Measurements from ENCODE around the gene EEPD1.

EEPD1 gene

GRCh38 chr7:36214608-36215456, 61.8 kb downstream of the EEPD1 start:
- peak; percentile 48 for ATAC-seq
- TF ChIP-seq TCF4 (CRISPR knock-in tag; IDR thresholded peaks at IDR 0.05; ENCODE audit: borderline replicate concordance): peak; percentile 86; the same call in 1 of the 2 replicates
- TF ChIP-seq TSHZ2 (CRISPR knock-in tag; IDR thresholded peaks at IDR 0.05): 0 out of 2 replicates have a peak, but pooled peaks have one; percentile 65
- 0 out of 2 replicates have a peak, but pooled peaks have one; percentile 5 for TF ChIP-seq ZNF8 (CRISPR knock-in tag; IDR thresholded peaks at IDR 0.05)
- no peak for TF ChIP-seq ESRRG (CRISPR knock-in tag; IDR thresholded peaks at IDR 0.05)

GRCh38 chr7:36215457-36215765, 62.4 kb downstream of the EEPD1 start:
- TF ChIP-seq ZFP30 (CRISPR knock-in tag; IDR thresholded peaks at IDR 0.05) (no peak; the same call in 1 of the 2 replicates), ZC3H10 (CRISPR knock-in tag; IDR thresholded peaks at IDR 0.05) (no peak), RARB (CRISPR knock-in tag; IDR thresholded peaks at IDR 0.05) (no peak), PPARA (CRISPR knock-in tag; IDR thresholded peaks at IDR 0.05; ENCODE audit: borderline replicate concordance) (peak; percentile 82; the same call in 1 of the 2 replicates), ZNF70 (CRISPR knock-in tag; IDR thresholded peaks at IDR 0.05) (0 out of 2 replicates have a peak, but pooled peaks have one; percentile 21)

GRCh38 chr7:36216063-36216684, 63.1 kb downstream of the EEPD1 start:
- no peak for TF ChIP-seq TCF4 (CRISPR knock-in tag; IDR thresholded peaks at IDR 0.05; ENCODE audit: borderline replicate concordance)
- TF ChIP-seq ZC3H10 (CRISPR knock-in tag; IDR thresholded peaks at IDR 0.05): no peak
- TF ChIP-seq CSDC2 (CRISPR knock-in tag; IDR thresholded peaks at IDR 0.05): no peak
- no peak for TF ChIP-seq RARB (CRISPR knock-in tag; IDR thresholded peaks at IDR 0.05)
- no peak for TF ChIP-seq ARNTL (CRISPR knock-in tag; IDR thresholded peaks at IDR 0.05; ENCODE audit: borderline replicate concordance, low read depth)
- TF ChIP-seq TSHZ2 (CRISPR knock-in tag; IDR thresholded peaks at IDR 0.05): no peak
- no peak for TF ChIP-seq TOX (CRISPR knock-in tag; IDR thresholded peaks at IDR 0.05; ENCODE audit: borderline replicate concordance)
- TF ChIP-seq ZFP3 (CRISPR knock-in tag; IDR thresholded peaks at IDR 0.05): no peak
- no peak for TF ChIP-seq CSRNP3 (CRISPR knock-in tag; IDR thresholded peaks at IDR 0.05)
- no peak for TF ChIP-seq ZNF8 (CRISPR knock-in tag; IDR thresholded peaks at IDR 0.05)

More at GRCh38 chr7:36215457-36215765, 62.4 kb downstream of the EEPD1 start:
- ATAC-seq: peak; percentile 66; the same call in 2 of the 3 replicates

GRCh38 chr7:36217211-36217960, 64.3 kb downstream of the EEPD1 start:
- no peak for TF ChIP-seq PATZ1 (CRISPR knock-in tag; IDR thresholded peaks at IDR 0.05; ENCODE audit: borderline replicate concordance)
- TF ChIP-seq SNAI2 (CRISPR knock-in tag; IDR thresholded peaks at IDR 0.05): no peak
- no peak for TF ChIP-seq ZNF8 (CRISPR knock-in tag; IDR thresholded peaks at IDR 0.05)
- no peak for TF ChIP-seq ESRRG (CRISPR knock-in tag; IDR thresholded peaks at IDR 0.05)
- TF ChIP-seq GLIS3 (CRISPR knock-in tag; IDR thresholded peaks at IDR 0.05): no peak
- TF ChIP-seq CSDC2 (CRISPR knock-in tag; IDR thresholded peaks at IDR 0.05): no peak
- TF ChIP-seq POU6F1 (CRISPR knock-in tag; IDR thresholded peaks at IDR 0.05; ENCODE audit: borderline replicate concordance, low read depth): no peak
- no peak for TF ChIP-seq ARNTL (CRISPR knock-in tag; IDR thresholded peaks at IDR 0.05; ENCODE audit: borderline replicate concordance, low read depth)
- no peak for TF ChIP-seq RARB (CRISPR knock-in tag; IDR thresholded peaks at IDR 0.05)
- no peak for TF ChIP-seq TCF4 (CRISPR knock-in tag; IDR thresholded peaks at IDR 0.05; ENCODE audit: borderline replicate concordance)
- no peak for TF ChIP-seq CSRNP3 (CRISPR knock-in tag; IDR thresholded peaks at IDR 0.05)
- no peak for TF ChIP-seq BACH2 (CRISPR knock-in tag; IDR thresholded peaks at IDR 0.05; ENCODE audit: borderline replicate concordance)
- no peak for TF ChIP-seq ZNF70 (CRISPR knock-in tag; IDR thresholded peaks at IDR 0.05)
- TF ChIP-seq ZC3H10 (CRISPR knock-in tag; IDR thresholded peaks at IDR 0.05): no peak
- ATAC-seq: no peak

More at GRCh38 chr7:36216063-36216684, 63.1 kb downstream of the EEPD1 start:
- no peak for ATAC-seq

Data from SK-N-SH treated with all-trans-retinoic acid at 6 μM for 48 hours (cell line).